Measurements from ENCODE around the gene MRPS15. TPM values are rescaled to one million over a fixed set of nuclear protein-coding genes. Genes with fewer than 3 reads are reported as not detected.

MRPS15 gene
- total RNA-seq, 1 experiment from 2014 or later: 200 TPM

DNA sequence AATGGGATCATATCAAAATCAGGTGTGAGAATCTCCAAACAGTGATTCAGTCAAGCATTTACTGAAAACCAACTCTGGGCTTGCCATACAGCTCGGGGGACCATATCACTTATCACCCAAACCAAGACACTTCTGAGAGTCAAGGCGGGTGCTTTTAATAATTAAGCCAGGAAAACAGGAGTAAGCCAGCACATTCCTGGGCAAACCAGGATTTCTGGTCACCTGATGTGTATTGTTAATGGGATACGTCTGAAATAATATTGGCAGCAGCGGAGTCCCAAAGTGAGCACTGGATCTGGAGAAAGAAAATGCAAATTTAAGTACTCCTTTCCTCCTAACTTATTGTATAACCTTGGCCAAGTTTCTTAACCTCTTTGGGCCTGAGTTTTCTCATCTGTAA is 31.6 kb downstream of the MRPS15 start:
- ChIA-PET POLR2A (ENCODE audit: unreplicated experiment) (no interaction called here), CTCF (no interaction called here)
- Histone ChIP-seq H3K27ac (no peak overlapping the region), H3K4me2 (no peak overlapping the region), H3K27me3 (ENCODE audit: insufficient read depth, low read depth) (no peaks in the 10 kb centered on the region), H3K9me2 (ENCODE audit: insufficient read depth) (no peaks in the 10 kb centered on the region), H3K9me3 (ENCODE audit: insufficient read depth, low read depth) (no peaks in the 10 kb centered on the region), H4K20me1 (ENCODE audit: insufficient read depth) (no peaks in the 10 kb centered on the region), H3K4me3 (no peak overlapping the region), H3K36me3 (ENCODE audit: low read depth) (no peaks in the 10 kb centered on the region; the same call in 1 of the 2 replicates), H3K79me2 (ENCODE audit: low read depth) (no peaks in the 10 kb centered on the region), H3K4me1 (replicated peaks; ENCODE audit: insufficient read depth) (peaks cover 29% of the 10 kb centered on the region), H2AFZ (no peak overlapping the region), H3F3A (ENCODE audit: insufficient read depth, low read depth) (peaks cover 25% of the 10 kb centered on the region)
- TF ChIP-seq CTCF (conservative IDR thresholded peaks at IDR 0.05): no peak
- TF ChIP-seq EZH2 (IDR thresholded peaks at IDR 0.05; ENCODE audit: low read depth): no peak
- intact Hi-C loops (cut with micrococcal nuclease; ENCODE audit: unreplicated experiment): no loop called here
- DNase-seq: no peak
- BruUV-seq (replicated peaks): no TSS peak

DNA sequence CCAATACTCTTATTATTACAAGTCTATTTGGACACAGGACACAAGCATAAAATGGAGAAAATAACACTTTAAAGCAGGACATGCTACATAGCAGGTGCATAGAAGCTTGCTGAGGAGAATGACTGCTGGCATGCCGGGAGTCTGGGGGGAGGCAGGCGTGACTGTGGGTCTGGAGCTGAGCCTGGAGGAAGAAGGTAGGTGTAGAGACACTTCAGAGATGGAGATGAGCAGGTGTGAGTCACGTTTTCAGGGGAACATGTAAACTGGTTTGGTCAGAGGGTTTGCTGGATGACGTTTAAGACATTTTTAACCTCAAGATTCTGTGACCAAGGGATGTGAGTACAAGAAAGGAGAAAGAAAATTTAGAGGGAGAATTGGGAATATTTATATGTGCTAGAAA is 38.4 kb downstream of the MRPS15 start:
- TF ChIP-seq CTCF (conservative IDR thresholded peaks at IDR 0.05) (no peak), EZH2 (IDR thresholded peaks at IDR 0.05; ENCODE audit: low read depth) (no peak)
- H3F3A ChIP-seq (ENCODE audit: insufficient read depth, low read depth): peaks cover 19% of the 10 kb centered on the region
- no peak overlapping the region for H3K27ac ChIP-seq
- peak; percentile 23 to 53 for DNase-seq
- ChIA-PET POLR2A (ENCODE audit: unreplicated experiment) (no interaction called here), CTCF (interaction anchor here (0.6 kb wide), 2 partner anchors 325 to 357 kb away, joined by 12 to 14 read pairs; no protein-coding TSS in a partner anchor)
- BruUV-seq (replicated peaks): no TSS peak
- H4K20me1 ChIP-seq (ENCODE audit: insufficient read depth): no peaks in the 10 kb centered on the region
- H3K36me3 ChIP-seq (ENCODE audit: low read depth): no peaks in the 10 kb centered on the region
- H3K4me1 ChIP-seq (replicated peaks; ENCODE audit: insufficient read depth): peaks cover 10% of the 10 kb centered on the region
- H3K4me3 ChIP-seq: no peak overlapping the region
- no peak overlapping the region for H2AFZ ChIP-seq
- intact Hi-C loops (cut with micrococcal nuclease; ENCODE audit: unreplicated experiment): no loop called here
- H3K4me2 ChIP-seq: peak overlapping the region; percentile 11; the same call in 1 of the 2 replicates
- no peaks in the 10 kb centered on the region for H3K79me2 ChIP-seq (ENCODE audit: low read depth)
- H3K9me2 ChIP-seq (ENCODE audit: insufficient read depth): no peaks in the 10 kb centered on the region
- no peaks in the 10 kb centered on the region for H3K27me3 ChIP-seq (ENCODE audit: insufficient read depth, low read depth)
- H3K9me3 ChIP-seq (ENCODE audit: insufficient read depth, low read depth): no peaks in the 10 kb centered on the region

- ChIA-PET CTCF (interaction anchor here (0.6 to 1.6 kb wide), 4 partner anchors 23 to 185 kb away, joined by 3 read pairs; no protein-coding TSS in a partner anchor), POLR2A (ENCODE audit: unreplicated experiment) (interaction anchor here (0.7 kb wide), 1 partner anchor 223 kb away, joined by 4 read pairs; no protein-coding TSS in a partner anchor)
- Histone ChIP-seq H3K4me2 (no peak overlapping the region), H3F3A (ENCODE audit: insufficient read depth, low read depth) (peaks cover 21% of the 10 kb centered on the region), H3K27me3 (ENCODE audit: insufficient read depth, low read depth) (no peaks in the 10 kb centered on the region), H3K4me1 (replicated peaks; ENCODE audit: insufficient read depth) (peaks cover 24% of the 10 kb centered on the region), H2AFZ (no peak overlapping the region), H3K36me3 (ENCODE audit: low read depth) (no peaks in the 10 kb centered on the region), H3K9me2 (ENCODE audit: insufficient read depth) (no peaks in the 10 kb centered on the region), H3K79me2 (ENCODE audit: low read depth) (no peaks in the 10 kb centered on the region), H3K4me3 (no peak overlapping the region), H3K9me3 (ENCODE audit: insufficient read depth, low read depth) (no peaks in the 10 kb centered on the region), H4K20me1 (ENCODE audit: insufficient read depth) (no peaks in the 10 kb centered on the region), H3K27ac (no peak overlapping the region)
- no TSS peak for BruUV-seq (replicated peaks)
- DNase-seq: no peak
- TF ChIP-seq EZH2 (IDR thresholded peaks at IDR 0.05; ENCODE audit: low read depth) (no peak), CTCF (conservative IDR thresholded peaks at IDR 0.05) (no peak)
- intact Hi-C loops (cut with micrococcal nuclease; ENCODE audit: unreplicated experiment): loop anchor here (1.0 to 2.0 kb wide), 3 partner anchors 52 to 121 kb away; no protein-coding TSS in a partner anchor
Observed at GRCh38 chr1:36421649-36422048, 42.5 kb downstream of the MRPS15 start.

Data from PC-9 (cell line).